HT1080 (cell line): ENCODE data around the gene STRIP1. TPM values are rescaled to one million over a fixed set of nuclear protein-coding genes. Genes with fewer than 3 reads are reported as not detected.

ENCODE experiments used
- DNase-seq: peaks from one replicate; pipeline ENCODE4 v3.0.0-alpha.2; 2015; ENCODE audit warnings: low read depth
- polyA plus RNA-seq, 2 experiments: library from polyadenylated mRNA; depleted of rRNA; stranded (reverse); fragments of >200 nt; gene quantifications; 2 replicates each; pipeline ENCODE4 v1.2.3, GENCODE V29; 2015
- total RNA-seq: library from RNA; depleted of rRNA; stranded (reverse); fragments of >200 nt; shearing (Covaris generic); gene quantifications from 2 replicates; pipeline ENCODE4 v1.2.3, GENCODE V29; 2014; rRNA removed

The STRIP1 gene, protein sequence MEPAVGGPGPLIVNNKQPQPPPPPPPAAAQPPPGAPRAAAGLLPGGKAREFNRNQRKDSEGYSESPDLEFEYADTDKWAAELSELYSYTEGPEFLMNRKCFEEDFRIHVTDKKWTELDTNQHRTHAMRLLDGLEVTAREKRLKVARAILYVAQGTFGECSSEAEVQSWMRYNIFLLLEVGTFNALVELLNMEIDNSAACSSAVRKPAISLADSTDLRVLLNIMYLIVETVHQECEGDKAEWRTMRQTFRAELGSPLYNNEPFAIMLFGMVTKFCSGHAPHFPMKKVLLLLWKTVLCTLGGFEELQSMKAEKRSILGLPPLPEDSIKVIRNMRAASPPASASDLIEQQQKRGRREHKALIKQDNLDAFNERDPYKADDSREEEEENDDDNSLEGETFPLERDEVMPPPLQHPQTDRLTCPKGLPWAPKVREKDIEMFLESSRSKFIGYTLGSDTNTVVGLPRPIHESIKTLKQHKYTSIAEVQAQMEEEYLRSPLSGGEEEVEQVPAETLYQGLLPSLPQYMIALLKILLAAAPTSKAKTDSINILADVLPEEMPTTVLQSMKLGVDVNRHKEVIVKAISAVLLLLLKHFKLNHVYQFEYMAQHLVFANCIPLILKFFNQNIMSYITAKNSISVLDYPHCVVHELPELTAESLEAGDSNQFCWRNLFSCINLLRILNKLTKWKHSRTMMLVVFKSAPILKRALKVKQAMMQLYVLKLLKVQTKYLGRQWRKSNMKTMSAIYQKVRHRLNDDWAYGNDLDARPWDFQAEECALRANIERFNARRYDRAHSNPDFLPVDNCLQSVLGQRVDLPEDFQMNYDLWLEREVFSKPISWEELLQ
- 27.5 and 29.8 TPM in 2 replicates for total RNA-seq
- polyA plus RNA-seq (2015; cell fraction: cytosol; rRNA removed): 10.9 and 14.1 TPM in 2 replicates
- polyA plus RNA-seq (2015; cell fraction: nucleus; rRNA removed): 51.4 and 52.2 TPM in 2 replicates

DNA sequence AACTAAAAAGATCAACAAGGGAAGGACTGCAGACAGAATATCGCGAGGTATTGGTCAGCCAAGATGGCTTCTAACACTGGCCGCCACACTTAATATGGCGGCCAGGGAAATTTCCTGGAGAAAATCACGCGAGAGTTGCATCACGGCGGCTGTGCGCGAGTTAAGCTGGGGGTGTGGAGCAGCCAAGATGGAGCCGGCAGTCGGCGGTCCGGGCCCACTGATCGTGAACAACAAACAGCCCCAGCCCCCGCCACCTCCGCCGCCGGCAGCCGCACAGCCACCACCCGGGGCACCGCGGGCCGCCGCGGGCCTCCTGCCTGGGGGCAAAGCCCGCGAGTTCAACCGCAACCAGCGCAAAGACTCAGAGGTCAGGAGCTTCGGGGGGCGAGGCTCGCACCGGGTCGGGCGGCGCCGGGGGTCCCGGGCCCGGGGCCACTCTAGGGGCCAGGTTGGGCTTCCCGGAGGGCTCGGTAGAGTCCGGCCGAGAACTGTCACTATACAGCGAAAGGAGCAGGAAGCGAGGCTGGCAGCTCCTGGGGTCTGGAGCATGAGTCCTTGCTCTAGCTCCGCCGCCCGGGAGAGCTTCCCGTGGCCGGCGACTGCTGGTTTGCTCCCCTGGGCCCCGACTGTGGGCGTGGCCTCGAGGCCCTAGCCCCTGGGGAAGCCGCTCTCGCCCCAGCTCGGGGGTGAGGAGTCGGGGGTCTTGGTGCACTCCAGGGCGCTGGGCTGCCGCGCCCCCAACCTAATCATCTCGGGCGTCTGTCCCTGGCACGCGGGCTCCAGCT lies at the start of gene STRIP1:
Gene STRIP1 (plus strand): TSS at position 174 of the 785 bp plus-strand sequence. CDS start 14 bp downstream, at position 188.
- peak; percentile 97 for DNase-seq

DNA sequence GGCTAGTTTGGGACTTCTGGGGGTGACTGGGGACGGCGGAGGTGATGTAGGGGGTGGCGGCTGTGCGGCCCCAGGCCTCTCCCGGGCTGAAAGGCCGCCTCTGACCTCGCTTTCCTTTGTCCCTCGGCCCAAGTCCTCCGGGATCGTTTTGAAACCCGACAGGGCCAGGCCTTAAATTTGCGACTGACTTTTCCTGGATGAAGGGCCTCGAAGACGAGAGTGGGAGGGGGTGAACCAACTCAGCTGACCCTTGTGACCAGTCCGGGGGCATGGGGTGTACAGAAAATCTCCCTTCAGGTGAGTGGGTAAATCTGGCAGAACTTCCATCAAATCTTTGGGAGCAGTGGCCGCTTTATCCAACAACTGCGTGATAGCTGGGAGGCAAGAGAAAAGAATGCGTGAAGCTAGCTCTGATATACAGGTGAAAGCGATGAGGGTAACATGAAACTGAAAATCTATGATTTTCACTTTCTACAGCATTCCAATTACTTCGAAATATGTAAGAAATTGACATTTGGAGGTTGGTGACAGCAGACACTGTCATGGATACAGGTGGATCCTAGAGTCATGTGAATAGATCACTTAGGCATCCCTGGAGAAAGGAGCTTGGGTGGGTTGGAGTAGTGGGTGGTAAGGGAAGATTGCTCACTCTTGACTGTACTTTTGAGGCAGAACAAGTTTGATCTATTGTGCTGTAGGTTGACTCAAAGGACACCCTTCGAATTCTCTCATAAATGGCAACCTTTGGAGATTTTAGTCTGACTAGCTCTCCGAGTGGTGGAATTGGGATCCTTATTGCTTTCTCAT lies 49.0 kb upstream of the STRIP1 start:
- no peak for DNase-seq

DNA sequence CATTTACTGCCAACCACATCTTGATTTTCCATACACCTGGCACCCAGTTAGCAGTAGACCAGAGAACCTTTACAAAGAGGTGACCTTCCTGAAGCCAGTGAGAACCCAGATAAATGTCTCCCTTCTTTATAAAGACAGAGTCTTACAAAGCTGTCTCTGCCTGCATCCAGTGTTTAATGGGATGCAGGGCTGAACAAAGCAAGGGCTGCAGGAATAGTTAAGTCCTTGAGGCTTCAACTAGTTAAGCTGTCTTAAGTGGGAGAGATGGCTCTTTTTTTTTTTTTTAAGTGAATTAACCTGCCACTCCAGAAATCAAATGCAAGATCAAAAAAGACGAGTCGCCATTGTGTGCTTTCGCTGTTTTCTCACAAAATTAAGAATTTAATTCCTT lies 48.4 kb upstream of the STRIP1 start:
- no peak for DNase-seq

DNA sequence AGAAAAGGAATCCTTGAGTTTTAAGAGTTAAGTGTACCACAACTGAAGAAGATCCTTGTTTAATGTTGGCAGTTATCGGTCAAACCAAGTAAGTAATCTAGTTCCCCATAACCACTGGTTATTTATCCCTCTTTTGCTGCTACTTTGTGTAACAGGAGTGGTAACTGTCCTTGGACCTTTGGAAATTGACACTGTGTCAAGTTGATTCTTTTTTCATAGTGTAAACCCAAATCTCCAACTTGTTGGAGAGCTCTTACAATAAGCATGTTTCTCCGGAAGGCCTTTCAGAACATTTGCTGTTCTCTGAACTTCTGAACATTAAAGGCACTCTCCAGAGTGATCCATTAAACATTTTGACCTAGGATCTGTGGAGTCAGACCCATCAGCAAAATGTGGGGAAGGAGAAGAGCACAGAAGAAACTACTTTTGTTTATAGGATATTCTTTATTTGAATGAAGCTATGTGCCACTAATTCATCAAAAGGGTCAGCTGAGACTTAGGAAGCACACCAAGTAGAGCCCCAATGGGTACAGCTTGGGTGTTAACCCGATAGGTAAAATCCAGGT lies 46.0 kb upstream of the STRIP1 start:
- DNase-seq: no peak

DNA sequence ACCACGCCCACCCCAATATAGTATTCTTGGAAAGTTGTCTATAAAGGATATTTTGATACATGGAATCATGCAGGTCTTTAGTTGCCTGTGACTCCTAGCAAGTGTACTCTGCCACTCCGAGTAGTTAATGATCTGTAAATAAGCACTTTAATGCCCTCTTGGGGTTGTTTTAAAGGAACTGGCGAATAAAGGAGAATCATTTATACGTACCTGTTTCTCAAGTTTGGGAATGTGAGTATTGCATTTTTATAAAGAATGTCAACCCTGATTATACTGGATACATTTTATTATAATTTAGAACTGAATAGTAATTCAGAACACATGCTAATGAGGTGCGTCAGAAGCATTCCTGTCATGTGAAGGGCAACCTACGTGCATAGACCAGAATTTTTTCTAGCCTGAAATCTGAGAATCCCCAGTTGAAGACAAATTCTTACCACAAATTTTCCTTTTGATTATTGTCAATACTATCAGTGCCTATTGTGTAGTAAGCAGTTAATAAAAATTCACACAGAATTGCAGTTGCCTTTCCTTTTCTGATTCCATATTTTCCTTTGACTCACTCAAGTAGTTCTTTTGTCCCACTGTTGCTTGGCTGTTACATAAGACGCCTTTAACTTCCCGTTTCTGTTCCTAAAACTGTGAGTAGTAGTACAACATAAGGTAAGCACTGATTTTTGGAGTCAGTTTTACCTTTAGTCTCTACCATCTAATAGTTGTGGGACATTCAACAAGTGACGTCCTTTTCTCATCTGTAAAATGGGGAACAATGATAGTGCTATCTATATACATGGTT lies 44.7 kb upstream of the STRIP1 start:
- DNase-seq: no peak

DNA sequence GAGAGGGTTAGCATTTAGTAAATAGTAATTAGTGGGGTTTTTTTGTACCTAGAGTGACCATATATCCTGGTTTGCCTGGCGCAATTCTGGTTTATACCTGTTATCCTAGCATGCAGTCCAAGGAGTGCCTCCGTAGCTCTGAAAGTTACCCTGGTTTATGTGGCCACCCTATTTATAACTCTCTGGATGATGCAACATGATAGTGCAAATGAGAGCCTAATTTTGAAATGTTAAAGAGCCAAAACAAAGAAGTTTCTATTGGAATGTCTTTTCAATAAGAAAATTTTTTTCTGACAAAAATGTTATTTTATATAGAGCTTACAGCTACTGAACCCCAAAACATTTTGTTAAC lies 44.1 kb upstream of the STRIP1 start:
- DNase-seq: no peak

DNA sequence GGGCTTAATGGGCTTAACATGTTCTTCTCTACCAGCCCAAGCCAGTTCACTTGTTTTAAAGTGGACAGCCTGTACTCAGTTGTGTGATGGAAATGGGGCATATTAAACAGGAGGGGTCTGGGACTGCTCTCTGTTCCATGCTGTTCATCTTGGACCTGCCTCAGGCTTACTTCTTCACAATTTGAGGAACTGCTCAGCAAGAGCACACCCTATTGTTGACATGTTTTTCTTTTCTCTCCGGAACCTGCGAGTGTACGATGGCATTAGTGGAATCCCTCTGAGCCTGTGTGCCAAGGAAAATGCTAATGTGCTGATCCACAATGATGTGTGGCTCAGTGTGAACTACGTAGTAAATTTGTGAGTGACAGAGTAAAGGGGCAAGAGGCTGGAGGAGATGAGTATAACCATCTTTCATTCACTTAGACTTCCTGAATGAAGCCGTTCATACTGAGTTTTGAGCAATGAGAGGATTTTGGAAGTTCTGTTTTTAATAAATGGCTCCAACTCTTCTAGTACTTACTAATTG lies 43.0 kb upstream of the STRIP1 start:
- no peak for DNase-seq

DNA sequence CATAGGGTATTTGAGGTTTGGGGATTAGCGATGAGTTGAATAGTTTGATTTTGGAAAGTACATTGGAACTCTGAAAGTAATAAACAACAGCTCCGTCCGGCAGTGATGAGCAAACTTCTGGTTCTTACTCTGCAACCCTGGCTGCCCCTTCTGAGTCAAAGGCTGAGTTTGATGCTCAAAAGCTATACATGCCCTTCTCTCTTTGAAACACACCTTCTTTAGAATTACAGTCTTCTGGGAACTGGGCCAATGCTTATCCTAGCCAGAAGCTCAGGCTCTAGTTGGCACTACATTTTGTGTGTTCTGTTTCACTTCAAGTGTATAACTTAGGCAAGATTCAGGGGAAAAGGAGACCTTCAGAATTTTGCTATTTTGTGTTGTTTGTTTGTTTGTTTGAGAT lies 40.5 kb upstream of the STRIP1 start:
- DNase-seq: no peak

DNA sequence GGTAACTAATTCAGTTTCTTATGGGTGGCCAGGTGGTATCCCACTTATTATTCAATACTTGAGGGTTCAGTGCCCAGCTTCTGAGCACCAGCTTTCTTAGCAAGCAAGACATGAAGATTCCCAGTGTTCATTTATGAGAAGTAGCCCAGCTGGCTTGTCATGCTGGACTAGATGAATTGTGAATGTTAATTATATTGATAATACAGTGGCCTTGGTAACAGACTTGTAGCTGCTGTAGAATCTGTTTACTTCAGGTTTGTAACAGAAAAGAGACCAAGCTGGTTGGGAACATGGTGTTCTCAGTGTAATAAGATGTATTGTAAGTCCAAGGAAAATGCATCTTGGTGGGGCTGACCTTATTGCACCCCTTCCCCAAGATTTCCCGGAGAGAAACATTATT lies 39.8 kb upstream of the STRIP1 start:
- no peak for DNase-seq

DNA sequence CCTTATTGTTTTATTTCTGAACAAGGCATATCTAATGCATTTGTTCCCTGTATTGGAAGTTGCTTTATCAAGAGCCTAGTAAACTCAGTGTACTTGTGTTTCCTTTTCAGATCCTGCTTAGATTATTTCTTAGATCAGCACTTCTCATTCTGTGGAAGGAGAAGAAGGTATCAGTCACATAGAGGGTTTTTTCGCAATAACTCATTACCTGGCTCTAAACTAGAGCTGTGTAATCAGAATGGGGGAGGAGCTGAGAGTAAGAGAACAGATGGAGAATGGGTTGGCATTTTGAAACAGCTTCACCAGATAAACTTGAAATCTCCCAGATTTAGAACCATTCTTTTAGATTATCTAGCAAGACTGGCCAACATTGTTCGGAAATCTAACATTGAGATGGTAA lies 38.9 kb upstream of the STRIP1 start:
- DNase-seq: no peak

DNA sequence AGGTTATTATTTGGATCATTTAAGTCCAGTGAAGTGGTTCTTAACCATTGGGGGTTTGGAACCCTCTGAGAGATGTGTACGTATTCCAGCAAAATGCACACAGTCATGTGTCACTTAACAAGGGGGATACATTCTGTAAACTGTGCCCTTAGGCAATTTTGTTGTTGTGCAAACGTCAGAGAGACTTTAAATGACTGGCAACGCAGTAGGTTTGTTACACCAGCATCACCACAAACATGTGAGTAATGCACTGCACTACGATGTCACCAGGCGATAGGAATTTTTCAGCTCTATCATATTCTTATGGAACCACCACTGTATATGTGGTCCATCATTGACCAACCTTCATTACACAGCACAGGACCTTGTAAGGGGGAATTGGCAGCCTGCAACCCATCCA lies 37.9 kb upstream of the STRIP1 start:
- no peak for DNase-seq

DNA sequence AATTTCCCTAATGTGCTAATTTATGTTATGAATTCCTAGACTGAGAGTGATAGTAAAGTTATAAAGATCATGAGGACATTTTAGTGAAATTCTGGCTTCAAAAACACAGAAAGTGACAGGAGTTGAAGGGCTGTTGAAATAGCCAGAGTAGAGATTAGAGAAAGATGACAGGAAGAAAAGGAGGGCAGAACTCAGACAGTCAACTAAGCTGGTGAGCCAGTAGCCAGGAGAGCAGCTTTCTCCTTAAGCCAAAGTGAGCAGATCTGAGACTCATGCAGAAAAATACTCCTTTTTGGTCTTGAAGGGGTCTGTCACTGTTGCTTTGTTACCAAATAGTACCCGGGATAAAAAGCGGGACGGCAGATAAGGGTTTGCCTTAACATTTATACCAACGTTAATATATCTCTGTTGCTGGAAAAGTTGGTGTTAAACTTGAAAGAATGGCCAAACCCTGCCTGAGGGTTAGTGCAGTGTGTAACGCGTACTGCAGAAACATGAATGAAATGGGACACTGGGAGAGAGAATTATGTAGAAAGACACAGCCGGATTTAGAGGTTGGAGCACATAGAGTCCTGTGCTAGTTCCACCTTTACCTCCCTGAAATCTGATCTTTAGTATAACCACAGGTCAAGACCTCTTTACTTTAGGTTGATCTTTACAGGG lies 37.1 kb upstream of the STRIP1 start:
- DNase-seq: no peak

DNA sequence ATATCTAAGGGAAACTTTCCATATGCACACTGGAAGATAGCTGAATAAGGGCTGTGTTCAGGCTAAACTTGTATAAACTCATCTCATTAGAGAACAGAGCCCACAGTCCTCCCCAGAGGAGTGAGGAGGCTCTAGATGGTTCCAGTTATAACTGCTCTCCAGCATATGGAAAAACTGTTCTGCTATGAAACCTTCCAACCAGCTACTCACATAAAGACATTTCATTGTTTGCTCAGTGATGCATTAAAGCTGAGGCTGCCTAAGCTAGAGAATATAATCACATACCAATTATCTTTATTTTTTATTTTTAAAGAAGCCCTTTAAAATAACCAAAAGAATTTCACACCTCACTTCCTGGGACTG lies 36.6 kb upstream of the STRIP1 start:
- DNase-seq: no peak

DNA sequence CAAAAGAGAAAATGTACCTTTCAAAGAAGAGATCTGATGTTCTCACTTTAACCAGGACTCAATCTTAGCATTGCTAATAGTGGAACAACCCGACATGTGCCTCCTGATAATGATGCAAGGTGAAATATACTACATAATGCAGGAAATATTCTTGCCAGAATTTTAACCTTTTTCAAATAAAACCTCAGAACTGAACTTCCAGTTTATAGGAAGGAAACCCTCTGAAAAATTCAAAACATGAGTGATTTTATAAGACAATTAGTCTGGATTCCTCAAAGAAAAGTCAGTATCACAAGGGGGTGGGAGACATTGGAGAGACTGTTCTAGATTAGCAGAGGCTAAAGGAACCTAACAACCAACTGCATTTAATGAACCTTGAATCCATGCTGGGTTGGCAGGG lies 31.7 kb upstream of the STRIP1 start:
- DNase-seq: no peak

DNA sequence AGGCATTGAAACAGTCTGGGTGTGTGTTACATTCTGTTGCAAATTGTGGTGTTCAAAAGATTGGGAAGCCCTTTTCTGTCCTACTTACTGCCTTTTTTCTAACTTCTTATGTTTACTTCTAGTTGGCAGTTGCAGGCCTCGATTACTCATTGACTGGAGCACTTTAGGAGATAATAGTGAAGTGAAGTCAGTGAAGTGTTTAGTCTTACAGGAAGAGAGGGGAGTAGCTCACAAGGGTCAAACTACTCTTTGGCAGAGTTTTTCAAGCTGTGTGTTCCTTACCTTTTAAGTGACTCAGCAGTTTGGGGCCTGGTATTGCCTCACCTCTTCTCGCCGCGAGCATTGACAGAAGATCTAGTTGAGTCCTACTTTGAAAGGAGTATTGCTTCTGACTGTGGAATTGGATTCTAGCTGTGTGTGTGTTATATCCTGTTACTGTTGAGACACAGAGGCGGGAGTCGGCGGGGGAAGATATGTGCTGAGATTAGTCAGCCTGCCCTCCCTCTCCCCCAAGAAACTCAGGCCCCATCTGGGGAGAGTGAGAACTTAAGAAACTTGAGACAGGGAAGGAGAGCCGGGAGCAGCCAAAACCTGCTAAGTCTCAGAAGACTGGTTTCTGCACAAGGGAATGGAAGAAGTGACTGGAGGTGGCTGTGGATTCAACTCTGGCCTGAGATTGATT lies 30.5 kb upstream of the STRIP1 start:
- peak; percentile 99 for DNase-seq

DNA sequence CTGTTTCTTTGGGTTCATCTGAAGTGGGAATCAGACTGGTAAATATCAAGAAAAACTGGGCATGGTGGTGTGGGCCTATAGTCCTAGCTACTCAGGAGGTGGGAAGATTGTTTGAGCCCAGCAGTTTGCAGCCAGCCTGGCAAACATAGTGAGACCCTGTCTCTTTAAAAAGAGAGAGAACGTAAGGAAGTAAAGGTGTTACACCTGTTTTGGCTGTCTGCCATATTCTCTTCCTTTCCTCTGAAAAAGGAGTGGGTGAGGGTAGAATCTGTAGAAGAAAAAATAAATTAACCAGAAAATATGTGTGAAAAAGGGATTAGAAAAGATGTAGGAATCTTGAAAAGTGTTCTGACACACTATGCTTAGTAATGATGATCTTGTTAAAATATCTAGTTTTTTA lies 29.8 kb upstream of the STRIP1 start:
- no peak for DNase-seq

DNA sequence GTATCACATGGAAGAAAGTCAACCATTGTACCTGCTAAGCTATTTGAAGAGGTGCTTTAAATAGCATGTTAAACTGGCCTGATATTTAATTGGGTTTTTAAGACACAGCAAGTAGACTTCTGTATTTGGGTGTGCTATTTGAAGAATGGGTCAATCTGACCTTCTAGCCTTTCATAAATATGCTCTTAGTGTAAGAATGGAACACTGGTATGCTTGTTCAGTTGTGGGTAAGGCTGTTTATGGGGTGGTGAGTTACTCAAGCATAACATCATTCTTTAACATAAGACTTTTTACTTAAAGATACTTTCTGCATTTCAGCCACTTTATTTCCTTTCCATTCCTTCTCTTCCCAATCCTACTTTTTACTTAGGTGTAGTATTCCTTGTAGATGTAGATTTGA lies 28.5 kb upstream of the STRIP1 start:
- DNase-seq: no peak

DNA sequence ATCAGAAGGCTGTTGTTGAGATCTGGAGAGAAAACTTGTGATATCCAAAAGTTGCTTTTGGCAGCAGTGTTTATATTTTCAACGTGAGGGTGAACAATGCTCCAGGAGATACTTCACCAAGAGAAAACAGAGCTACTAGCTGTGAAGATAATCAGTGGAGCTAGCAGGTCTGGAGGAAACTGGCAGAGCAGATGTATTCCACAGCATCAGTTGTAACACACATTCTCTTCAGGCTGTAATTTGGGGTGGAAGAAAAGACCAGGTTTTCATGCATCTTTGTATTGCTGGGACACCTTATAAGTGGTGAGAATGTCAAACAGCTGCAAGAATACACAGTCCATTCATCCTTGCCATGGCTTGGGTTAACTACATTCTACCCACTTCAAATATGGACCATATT lies 27.9 kb upstream of the STRIP1 start:
- no peak for DNase-seq
